IPS-20b (cell line): ENCODE results near the gene OBI1.
"Not testable (repeated sequence)": the region's sequence is repeated elsewhere in the genome, so short reads cannot be mapped to it uniquely, and the experiment has no call there.

Experiments
- H3K27ac ChIP-seq: one replicate; pipeline ENCODE4 v1.5.1; 2013; ENCODE audit warnings: low read length
- H3K27me3 ChIP-seq: 2 replicates; pipeline ENCODE4 v1.6.1; 2013; ENCODE audit warnings: mild to moderate bottlenecking, low read length, inconsistent platforms; ENCODE audit not compliant: insufficient read depth
- H3K36me3 ChIP-seq: 2 replicates; pipeline ENCODE4 v1.6.1; 2013; ENCODE audit warnings: low read depth, mild to moderate bottlenecking, inconsistent platforms, low read length, moderate library complexity; ENCODE audit not compliant: insufficient read depth
- H3K4me1 ChIP-seq: 2 replicates; pipeline ENCODE4 v1.6.1; 2013; ENCODE audit warnings: mild to moderate bottlenecking, control low read depth, inconsistent platforms, low read length, moderate library complexity; ENCODE audit not compliant: insufficient read depth
- H3K4me3 ChIP-seq: 2 replicates; pipeline ENCODE4 v1.5.1; 2013; ENCODE audit warnings: mild to moderate bottlenecking, low read length, inconsistent platforms
- H3K9ac ChIP-seq: 2 replicates; pipeline ENCODE4 v1.6.1; 2013; ENCODE audit warnings: low read depth, mild to moderate bottlenecking, inconsistent platforms, low read length, moderate library complexity
- H3K9me3 ChIP-seq: 2 replicates; pipeline ENCODE4 v1.6.1; 2013; ENCODE audit warnings: mild to moderate bottlenecking, low read depth, low read length, inconsistent platforms; ENCODE audit not compliant: insufficient read depth

Gene OBI1

DNA sequence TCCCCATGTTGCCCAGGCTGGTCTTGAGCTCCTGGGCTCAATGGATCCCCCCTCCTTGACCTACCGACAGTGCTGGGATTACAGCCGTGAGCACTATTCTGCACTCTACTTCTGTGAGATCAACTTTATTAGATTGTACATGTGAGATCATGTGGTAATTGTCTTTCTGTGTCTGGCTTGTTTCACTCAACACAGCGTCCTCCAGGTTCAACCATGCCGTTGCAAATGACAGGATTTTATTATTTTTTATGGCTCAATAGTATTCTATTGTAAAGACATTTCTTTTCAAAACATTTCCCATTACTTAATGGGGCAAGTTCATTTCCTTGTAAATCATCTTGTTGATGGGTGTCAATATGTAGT is 1.5 kb upstream of the OBI1 start:
- no peaks in the 10 kb centered on the region for H3K9me3 ChIP-seq
- H3K4me1 ChIP-seq, result peaks cover 18% of the 10 kb centered on the region; the same call in 1 of the 2 replicates
- H3K9ac ChIP-seq, result no peak overlapping the region
- peaks cover 5% of the 10 kb centered on the region; the same call in 1 of the 2 replicates for H3K36me3 ChIP-seq
- no peak overlapping the region for H3K27ac ChIP-seq
- peaks cover 34% of the 10 kb centered on the region for H3K27me3 ChIP-seq
- no peak overlapping the region for H3K4me3 ChIP-seq

DNA sequence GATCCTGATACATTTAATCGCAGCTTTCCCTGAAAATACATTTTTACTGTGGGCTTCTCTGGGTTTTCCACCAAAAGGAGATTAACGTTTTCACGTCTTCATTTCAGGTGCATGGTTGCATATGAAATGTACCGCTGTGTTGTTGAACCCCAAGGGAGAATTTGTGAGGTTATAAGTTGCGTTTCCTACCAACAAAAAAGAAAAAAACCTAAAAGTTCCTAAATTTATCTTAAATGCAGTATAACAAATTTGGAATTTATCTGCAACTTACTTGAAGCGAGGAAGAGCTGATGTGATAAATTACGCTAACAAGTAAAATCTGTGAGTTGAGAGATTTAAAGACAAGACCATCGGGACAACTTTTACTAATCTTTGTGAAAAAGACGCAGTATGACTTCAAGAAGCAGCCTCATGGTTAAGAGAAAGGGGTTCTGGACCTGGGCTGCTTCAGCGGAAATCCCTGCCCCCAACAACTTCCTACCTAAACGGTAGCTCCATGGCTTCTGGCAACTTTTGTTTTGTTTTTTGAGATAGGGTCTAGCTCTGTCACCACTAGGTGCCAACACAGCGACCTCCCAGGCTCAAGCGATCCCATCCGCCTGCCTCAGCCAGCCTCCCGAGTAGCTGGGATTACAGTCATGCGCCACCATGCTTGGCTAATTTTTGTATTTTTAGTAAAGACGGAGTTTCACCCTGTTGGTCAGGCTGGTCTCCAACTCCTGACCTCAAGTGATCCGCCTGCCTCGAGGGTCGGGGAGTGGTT is 958 bp upstream of the OBI1 start:
- Histone ChIP-seq H3K4me3 (peak overlapping the region; percentile 69; the same call in 1 of the 2 replicates), H3K27ac (no peak overlapping the region), H3K9ac (no peak overlapping the region)

DNA sequence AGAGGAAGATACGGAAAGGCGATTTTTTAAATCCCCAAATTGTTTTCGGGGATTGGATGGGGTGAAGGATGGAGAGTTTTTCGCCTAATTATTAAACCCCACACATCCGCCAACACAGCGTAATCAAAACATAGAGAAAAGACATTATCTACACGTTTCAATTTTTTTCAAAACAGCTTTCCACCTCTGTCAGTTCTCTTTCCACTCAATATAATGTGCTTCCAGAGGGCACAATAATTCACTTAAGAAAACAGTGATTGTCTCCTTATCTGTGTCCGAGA is 435 bp upstream of the OBI1 start:
- Histone ChIP-seq H3K27ac (no peak overlapping the region), H3K9me3 (no peaks in the 10 kb centered on the region), H3K9ac (no peak overlapping the region), H3K4me3 (peak overlapping the region; percentile 69; the same call in 1 of the 2 replicates), H3K4me1 (peaks cover 19% of the 10 kb centered on the region; the same call in 1 of the 2 replicates), H3K27me3 (peaks cover 35% of the 10 kb centered on the region), H3K36me3 (peaks cover 5% of the 10 kb centered on the region; the same call in 1 of the 2 replicates)

More for the DNA sequence above, 958 bp upstream of the OBI1 start:
- Histone ChIP-seq H3K36me3 (peaks cover 5% of the 10 kb centered on the region; the same call in 1 of the 2 replicates), H3K4me1 (peaks cover 19% of the 10 kb centered on the region; the same call in 1 of the 2 replicates), H3K27me3 (peaks cover 35% of the 10 kb centered on the region), H3K9me3 (no peaks in the 10 kb centered on the region)

DNA sequence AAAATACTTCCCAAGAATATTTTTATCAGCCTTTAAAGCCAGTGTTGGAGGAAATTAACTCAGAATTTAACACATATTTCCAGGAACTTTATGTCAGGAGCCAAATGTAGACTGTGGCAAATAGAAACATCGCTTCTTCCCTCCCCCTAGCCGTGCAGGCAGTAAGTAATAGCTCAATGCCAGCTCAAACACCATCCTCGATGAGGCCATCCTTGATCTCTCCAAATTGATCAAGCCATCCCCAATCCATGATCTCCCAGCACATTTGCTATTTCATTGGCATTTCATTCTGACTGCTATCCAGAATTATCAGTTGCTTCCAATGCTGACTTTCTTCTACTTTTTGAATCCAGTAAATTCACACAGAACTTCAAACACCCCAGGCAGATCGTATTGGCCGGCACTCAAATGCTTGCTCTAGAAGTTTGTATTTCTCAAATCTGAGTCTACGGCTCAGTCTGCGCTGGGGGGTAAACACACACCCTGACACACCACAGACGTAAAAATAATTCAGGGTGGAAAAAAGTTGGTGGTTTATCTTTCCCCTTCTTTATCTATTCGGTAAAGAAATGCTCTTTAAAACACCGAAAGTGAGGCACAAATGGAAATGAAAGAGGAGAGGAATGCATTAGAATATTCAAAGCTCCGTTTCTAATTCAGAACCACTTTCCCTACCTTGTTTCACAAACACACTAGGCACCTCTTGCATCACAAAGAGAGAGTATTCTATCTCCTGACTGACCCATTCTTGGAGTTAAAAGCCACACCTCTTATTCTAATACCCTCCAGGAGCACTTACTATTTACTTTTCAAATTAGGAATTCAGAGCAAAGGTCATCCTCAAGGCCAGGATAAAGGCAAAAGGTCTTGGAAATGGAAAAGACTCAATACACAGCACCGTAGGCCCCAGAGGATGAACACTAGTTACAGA is 991 bp downstream of the OBI1 start:
- Histone ChIP-seq H3K36me3 (peaks cover 5% of the 10 kb centered on the region; the same call in 1 of the 2 replicates), H3K9me3 (no peaks in the 10 kb centered on the region), H3K4me3 (peak overlapping the region; percentile 69), H3K27ac (peak overlapping the region; percentile 39), H3K4me1 (peaks cover 19% of the 10 kb centered on the region; the same call in 1 of the 2 replicates), H3K9ac (peak overlapping the region; percentile 84), H3K27me3 (peaks cover 35% of the 10 kb centered on the region)

DNA sequence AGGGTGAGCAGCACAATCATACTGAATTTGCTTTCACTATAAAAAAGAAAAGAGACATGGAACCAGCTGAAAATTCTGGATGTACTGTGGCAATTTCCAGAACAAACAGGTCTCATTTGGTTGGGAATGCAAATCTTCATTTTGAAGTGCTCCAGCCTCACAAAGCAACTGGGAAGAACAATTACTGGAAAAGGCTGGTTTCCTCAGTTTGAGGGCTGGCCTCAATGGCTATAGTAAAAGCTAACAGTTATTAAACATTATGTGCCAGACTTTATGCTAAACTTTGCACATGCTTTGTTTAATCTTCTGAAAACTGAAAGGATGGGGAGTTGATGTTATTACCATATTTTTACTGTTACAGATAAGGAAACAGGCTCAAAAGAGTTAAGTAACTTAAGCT is 3.0 kb downstream of the OBI1 start:
- Histone ChIP-seq H3K27me3 (peaks cover 35% of the 10 kb centered on the region), H3K4me1 (peaks cover 22% of the 10 kb centered on the region; the same call in 1 of the 2 replicates), H3K27ac (no peak overlapping the region), H3K9ac (no peak overlapping the region), H3K9me3 (no peaks in the 10 kb centered on the region), H3K36me3 (peaks cover 5% of the 10 kb centered on the region; the same call in 1 of the 2 replicates), H3K4me3 (no peak overlapping the region)

DNA sequence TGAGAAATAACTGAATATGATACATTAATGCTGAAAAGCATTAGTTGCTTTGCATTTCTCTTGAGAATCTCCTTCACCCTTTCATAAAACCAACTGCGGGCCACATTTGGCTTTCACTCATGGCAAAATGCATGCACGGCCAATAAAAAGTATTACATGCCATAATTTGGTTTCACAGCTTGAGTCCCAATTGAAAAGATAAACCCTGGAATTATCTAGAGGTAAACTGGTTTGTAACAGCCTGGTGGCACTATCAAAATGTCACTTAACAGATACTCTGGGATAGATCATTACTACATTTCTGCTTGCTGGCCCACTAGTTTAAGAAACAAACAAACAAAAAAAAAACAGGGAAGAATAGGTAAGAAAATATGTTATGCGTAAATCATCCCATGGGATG is 3.9 kb downstream of the OBI1 start:
- Histone ChIP-seq H3K36me3 (peaks cover 5% of the 10 kb centered on the region; the same call in 1 of the 2 replicates), H3K27ac (no peak overlapping the region), H3K9ac (no peak overlapping the region), H3K4me3 (no peak overlapping the region), H3K9me3 (no peaks in the 10 kb centered on the region), H3K4me1 (peaks cover 22% of the 10 kb centered on the region; the same call in 1 of the 2 replicates), H3K27me3 (peaks cover 27% of the 10 kb centered on the region)

DNA sequence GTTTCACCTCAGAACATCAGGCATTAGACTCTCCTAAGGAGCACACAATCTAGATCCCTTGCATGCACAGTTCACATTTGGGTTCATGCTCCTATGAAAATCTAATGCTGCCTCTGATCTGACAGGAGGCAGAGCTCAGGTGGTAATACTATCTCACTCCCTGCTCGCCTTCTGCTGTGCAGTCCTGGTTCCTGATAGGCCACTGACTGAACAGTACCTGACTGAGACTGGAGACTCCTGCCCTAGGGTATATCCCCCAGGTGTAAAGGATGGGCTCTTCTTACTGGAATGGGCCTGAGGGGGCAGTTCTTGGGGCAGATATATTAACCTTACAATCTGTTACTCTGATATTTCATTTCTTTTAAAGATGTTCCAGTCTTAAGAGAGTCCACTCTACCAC is 6.3 kb downstream of the OBI1 start:
- peaks cover 14% of the 10 kb centered on the region; the same call in 1 of the 2 replicates for H3K4me1 ChIP-seq
- H3K9ac ChIP-seq, result no peak overlapping the region
- peaks cover 5% of the 10 kb centered on the region; the same call in 1 of the 2 replicates for H3K36me3 ChIP-seq
- no peak overlapping the region for H3K27ac ChIP-seq
- no peak overlapping the region for H3K4me3 ChIP-seq
- no peaks in the 10 kb centered on the region for H3K9me3 ChIP-seq
- peaks cover 19% of the 10 kb centered on the region; the same call in 1 of the 2 replicates for H3K27me3 ChIP-seq

DNA sequence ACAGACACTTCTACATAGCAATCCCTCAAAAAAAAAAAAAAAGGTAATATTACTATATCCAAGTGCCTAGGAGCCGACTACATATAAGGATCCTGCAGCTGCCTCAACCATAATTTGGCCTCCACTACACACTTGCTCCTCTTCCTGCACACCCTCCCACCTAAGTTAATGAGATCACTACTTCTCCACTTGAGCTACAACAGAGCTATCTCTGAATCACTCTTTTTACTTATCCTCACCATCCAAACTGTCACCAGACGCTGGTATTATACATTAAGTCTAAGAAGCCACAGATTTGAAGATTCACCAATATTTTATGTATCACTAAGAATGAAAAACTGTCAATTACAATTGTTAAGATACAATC is 8.3 kb downstream of the OBI1 start:
- H3K27ac ChIP-seq, result no peak overlapping the region
- H3K27me3 ChIP-seq, result peaks cover 4% of the 10 kb centered on the region; the same call in 1 of the 2 replicates
- no peaks in the 10 kb centered on the region for H3K9me3 ChIP-seq
- peaks cover 6% of the 10 kb centered on the region; the same call in 1 of the 2 replicates for H3K4me1 ChIP-seq
- peaks cover under 1% of the 10 kb centered on the region; the same call in 1 of the 2 replicates for H3K36me3 ChIP-seq
- H3K9ac ChIP-seq, result no peak overlapping the region
- H3K4me3 ChIP-seq, result no peak overlapping the region

DNA sequence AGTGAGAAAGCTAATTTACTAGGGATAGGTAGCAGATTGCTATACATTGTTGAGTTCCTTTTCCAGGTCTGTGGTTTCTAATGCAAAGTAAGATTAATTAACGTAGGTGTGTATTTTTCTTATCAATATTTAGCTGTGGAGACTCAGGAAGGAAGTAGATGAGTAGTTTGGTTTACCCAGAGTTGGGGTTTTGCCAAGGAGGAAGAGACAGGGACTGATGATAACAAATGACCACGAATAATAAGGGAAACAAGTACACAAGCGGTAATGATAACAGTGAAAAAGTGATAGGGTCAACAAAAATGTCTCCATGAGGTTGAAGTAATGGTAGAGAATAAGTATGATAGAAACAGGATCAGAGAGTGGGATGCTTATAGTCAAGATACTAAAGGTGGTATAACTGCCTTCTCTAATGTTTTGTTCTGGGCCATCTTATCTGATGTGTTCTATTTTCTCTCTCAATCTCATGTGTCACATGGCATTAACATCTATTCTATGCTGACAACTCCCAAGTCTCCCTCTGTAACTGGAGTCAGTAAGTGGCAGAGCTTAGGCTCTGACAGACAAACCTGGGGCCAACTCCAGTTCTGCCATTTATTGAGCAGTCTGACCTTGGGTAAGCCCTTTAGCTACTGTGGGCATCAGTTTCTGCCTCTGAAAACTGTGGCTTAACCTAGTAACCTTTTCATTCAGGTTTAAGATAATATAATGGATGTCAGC is 8.8 kb downstream of the OBI1 start:
- H3K27me3 ChIP-seq, result no peaks in the 10 kb centered on the region; the same call in 1 of the 2 replicates
- no peaks in the 10 kb centered on the region for H3K36me3 ChIP-seq
- no peak overlapping the region for H3K9ac ChIP-seq
- no peak overlapping the region for H3K27ac ChIP-seq
- no peak overlapping the region for H3K4me3 ChIP-seq
- peaks cover 3% of the 10 kb centered on the region; the same call in 1 of the 2 replicates for H3K4me1 ChIP-seq
- no peaks in the 10 kb centered on the region for H3K9me3 ChIP-seq

DNA sequence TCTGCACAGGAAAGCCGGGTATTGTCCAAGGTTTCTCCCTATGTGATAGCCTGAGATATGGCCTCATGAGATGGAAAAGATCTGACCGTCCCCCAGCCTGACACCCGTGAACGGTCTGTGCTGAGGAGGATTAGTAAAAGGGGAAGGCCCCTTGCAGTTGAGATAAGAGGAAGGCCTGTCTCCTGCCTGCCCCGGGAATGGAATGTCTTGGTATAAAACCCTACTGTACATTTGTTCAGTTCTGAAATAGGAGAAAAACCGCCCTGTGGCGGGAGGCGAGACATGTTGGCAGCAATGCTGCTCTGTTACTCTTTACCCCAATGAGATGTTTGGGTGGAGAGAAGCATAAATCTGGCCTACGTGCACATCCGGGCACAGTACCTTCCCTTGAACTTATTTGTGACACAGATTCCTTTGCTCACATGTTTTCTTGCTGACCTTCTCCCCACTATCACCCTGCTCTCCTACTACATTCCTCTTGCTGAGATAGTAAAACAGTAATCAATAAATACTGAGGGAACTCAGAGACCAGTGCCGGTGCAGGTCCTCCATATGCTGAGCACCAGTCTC is 11.8 kb downstream of the OBI1 start:
- H3K4me1 ChIP-seq, H3K4me3 ChIP-seq, H3K36me3 ChIP-seq: not testable (repeated sequence)

DNA sequence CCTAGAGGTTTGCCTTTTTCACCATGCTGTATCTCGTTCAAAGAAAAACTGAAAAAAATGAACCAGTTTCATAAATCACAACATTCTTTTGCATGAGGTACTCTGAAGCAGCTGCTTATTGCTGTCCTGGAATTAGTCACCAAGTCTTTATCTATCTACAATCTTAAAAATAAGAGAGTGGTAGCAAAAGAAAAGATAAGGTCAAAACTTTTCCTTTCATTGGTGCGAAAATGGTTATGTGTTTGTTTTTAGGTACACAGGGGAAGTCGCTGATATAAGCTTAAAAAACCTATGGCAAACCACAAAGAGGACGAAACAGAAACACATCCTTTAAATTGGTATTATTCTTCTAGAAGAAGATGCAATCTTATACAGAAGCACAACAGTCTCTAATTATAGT is 20.7 kb downstream of the OBI1 start:
- H3K4me1 ChIP-seq, result no peaks in the 10 kb centered on the region
- peaks cover 68% of the 10 kb centered on the region for H3K36me3 ChIP-seq
- no peaks in the 10 kb centered on the region for H3K27me3 ChIP-seq
- H3K27ac ChIP-seq, result no peak overlapping the region
- H3K9ac ChIP-seq, result no peak overlapping the region
- no peaks in the 10 kb centered on the region for H3K9me3 ChIP-seq
- no peak overlapping the region for H3K4me3 ChIP-seq

More for the DNA sequence above, 11.8 kb downstream of the OBI1 start:
- H3K9me3 ChIP-seq, H3K9ac ChIP-seq, H3K27ac ChIP-seq, H3K27me3 ChIP-seq: not testable (repeated sequence)
